SU-DHL-6 (cell line): ENCODE measurements around the gene IQCF2.

Experiments used
- H2AFZ ChIP-seq: fragments of 200-600 bp; sonication (generic); 2 replicates; pipeline ENCODE4 v1.6.1; 2014; ENCODE audit warnings: low read depth, mild to moderate bottlenecking, moderate library complexity, mixed read lengths, antibody characterized with exemption, low read length; ENCODE audit not compliant: severe bottlenecking
- H3F3A ChIP-seq: fragments of 200-600 bp; shearing (Covaris generic); 2 replicates; pipeline ENCODE4 v1.6.0; 2016; ENCODE audit warnings: antibody characterized with exemption, mild to moderate bottlenecking; ENCODE audit not compliant: insufficient read depth
- H3K27ac ChIP-seq: fragments of 200-600 bp; sonication (generic); 2 replicates; pipeline ENCODE4 v1.5.1; 2016; ENCODE audit warnings: low read depth, mild to moderate bottlenecking, low read length, moderate library complexity, mixed read lengths
- H3K27me3 ChIP-seq: fragments of 200-600 bp; sonication (generic), shearing (Covaris generic); 2 replicates; pipeline ENCODE4 v1.6.0; 2014; ENCODE audit warnings: mild to moderate bottlenecking, low read length
- H3K36me3 ChIP-seq: fragments of 200-600 bp; sonication (generic); 2 replicates; pipeline ENCODE4 v1.6.1; 2014; ENCODE audit warnings: mild to moderate bottlenecking, low read length, mixed read lengths
- H3K4me2 ChIP-seq: fragments of 300-600, 200-600 bp; shearing (Covaris generic), sonication (generic); 2 replicates; pipeline ENCODE4 v1.6.0; 2014; ENCODE audit warnings: low read length, low read depth, mild to moderate bottlenecking; ENCODE audit not compliant: poor library complexity, severe bottlenecking
- H3K4me3 ChIP-seq: fragments of 200-600 bp; sonication (generic); 2 replicates; pipeline ENCODE4 v1.5.1; 2014; ENCODE audit warnings: antibody characterized with exemption, low read length, mild to moderate bottlenecking, mixed read lengths; ENCODE audit not compliant: insufficient read depth, poor library complexity, severe bottlenecking
- H3K79me2 ChIP-seq: fragments of 200-600 bp; sonication (generic); 2 replicates; pipeline ENCODE4 v1.6.1; 2014; ENCODE audit warnings: mild to moderate bottlenecking, low read length, moderate library complexity; ENCODE audit not compliant: insufficient read depth
- H3K9ac ChIP-seq: fragments of 200-600 bp; sonication (generic); 2 replicates; pipeline ENCODE4 v1.7.0; 2014; ENCODE audit warnings: mild to moderate bottlenecking, low read length
- H3K9me2 ChIP-seq: fragments of 200-600 bp; sonication (generic); replicated peaks from 2 replicates; pipeline ENCODE4 v1.6.1; 2014; ENCODE audit warnings: low read length; ENCODE audit not compliant: insufficient read depth
- H3K9me3 ChIP-seq: fragments of 200-600 bp; sonication (generic); 2 replicates; pipeline ENCODE4 v1.6.1; 2014; ENCODE audit warnings: low read length, mixed read lengths; ENCODE audit not compliant: insufficient read depth
- H4K20me1 ChIP-seq: fragments of 200-600 bp; sonication (generic); 2 replicates; pipeline ENCODE4 v1.6.1; 2014; ENCODE audit warnings: low read depth, mild to moderate bottlenecking, antibody characterized with exemption, low read length, moderate library complexity, mixed read lengths
- CTCF ChIP-seq: fragments of 200-600 bp; sonication (generic); IDR thresholded peaks from one replicate; pipeline ENCODE4 v1.5.1; 2017; ENCODE audit warnings: antibody characterized with exemption, mild to moderate bottlenecking, low read length, moderate library complexity; ENCODE audit not compliant: insufficient read depth, poor library complexity, severe bottlenecking
- EZH2phosphoT487 ChIP-seq: fragments of 200-600 bp; sonication (generic), shearing (Covaris generic); conservative IDR thresholded peaks from 2 replicates; pipeline ENCODE4 v1.6.1; 2018; ENCODE audit warnings: mild to moderate bottlenecking, antibody characterized with exemption, low read length, moderate library complexity, mixed read lengths

Gene IQCF2

GRCh38 chr3:51819709-51820406 is 41.6 kb upstream of the IQCF2 start:
- Histone ChIP-seq H3K27me3 (peaks cover 3% of the 10 kb centered on the region; the same call in 1 of the 2 replicates), H3K79me2 (no peaks in the 10 kb centered on the region), H3K9me2 (no peaks in the 10 kb centered on the region), H3K4me2 (no peak overlapping the region), H3K36me3 (no peaks in the 10 kb centered on the region), H2AFZ (no peak overlapping the region), H3K9ac (no peak overlapping the region), H3F3A (no peaks in the 10 kb centered on the region), H3K27ac (no peak overlapping the region), H4K20me1 (no peaks in the 10 kb centered on the region), H3K4me3 (no peak overlapping the region), H3K9me3 (no peaks in the 10 kb centered on the region)
- TF ChIP-seq EZH2phosphoT487 (no peak), CTCF (peak; percentile 10)

GRCh38 chr3:51828297-51828696 is 33.1 kb upstream of the IQCF2 start:
- no peaks in the 10 kb centered on the region for H3K36me3 ChIP-seq
- H2AFZ ChIP-seq = no peak overlapping the region

DNA sequence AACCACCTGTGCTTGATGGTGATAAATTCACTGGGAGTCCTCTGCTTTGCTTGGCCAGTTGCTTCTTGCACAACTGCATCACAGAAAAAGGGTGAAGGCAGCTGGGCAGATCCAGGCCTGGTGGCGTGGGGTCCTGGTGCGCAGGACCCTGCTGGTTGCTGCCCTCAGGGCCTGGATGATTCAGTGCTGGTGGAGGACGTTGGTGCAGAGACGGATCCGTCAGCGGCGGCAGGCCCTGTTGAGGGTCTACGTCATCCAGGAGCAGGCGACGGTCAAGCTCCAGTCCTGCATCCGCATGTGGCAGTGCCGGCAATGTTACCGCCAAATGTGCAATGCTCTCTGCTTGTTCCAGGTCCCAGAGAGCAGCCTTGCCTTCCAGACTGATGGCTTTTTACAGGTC is 31.1 kb upstream of the IQCF2 start:
- H2AFZ ChIP-seq = no peak overlapping the region
- H3K4me2 ChIP-seq = no peak overlapping the region
- H3K9me2 ChIP-seq = no peaks in the 10 kb centered on the region
- no peaks in the 10 kb centered on the region for H3K36me3 ChIP-seq
- no peak overlapping the region for H3K27ac ChIP-seq
- TF ChIP-seq EZH2phosphoT487 = no peak
- TF ChIP-seq CTCF = no peak
- no peaks in the 10 kb centered on the region; the same call in 1 of the 2 replicates for H3K9me3 ChIP-seq
- no peaks in the 10 kb centered on the region for H3K79me2 ChIP-seq
- H3K4me3 ChIP-seq = no peak overlapping the region
- no peaks in the 10 kb centered on the region for H3F3A ChIP-seq
- no peaks in the 10 kb centered on the region for H3K27me3 ChIP-seq
- no peak overlapping the region for H3K9ac ChIP-seq
- H4K20me1 ChIP-seq = no peaks in the 10 kb centered on the region

More at GRCh38 chr3:51828297-51828696, 33.1 kb upstream of the IQCF2 start:
- Histone ChIP-seq H3K9me2 (no peaks in the 10 kb centered on the region), H4K20me1 (no peaks in the 10 kb centered on the region), H3K27me3 (no peaks in the 10 kb centered on the region), H3K9ac (no peak overlapping the region), H3K79me2 (no peaks in the 10 kb centered on the region), H3K9me3 (no peaks in the 10 kb centered on the region; the same call in 1 of the 2 replicates), H3K4me3 (no peak overlapping the region), H3K27ac (no peak overlapping the region), H3K4me2 (no peak overlapping the region), H3F3A (no peaks in the 10 kb centered on the region)
- TF ChIP-seq EZH2phosphoT487 = no peak
- no peak for TF ChIP-seq CTCF
